SK-N-MC (cell line): ENCODE results near the gene LYG1.

Source experiments
- EZH2 ChIP-seq: fragments of 200-600 bp; sonication (generic); IDR thresholded peaks from one replicate; pipeline ENCODE4 v1.6.1; 2017; ENCODE audit warnings: antibody characterized with exemption
- FOXP2 ChIP-seq: optimal IDR thresholded peaks from 2 replicates; pipeline ENCODE3; 2011; ENCODE audit warnings: mild to moderate bottlenecking, moderate library complexity; ENCODE audit not compliant: insufficient read depth; ENCODE audit errors: extremely low read length, control extremely low read depth
- POLR2AphosphoS5 ChIP-seq: IDR thresholded peaks from 2 replicates; pipeline ENCODE4 v1.6.1; 2012; ENCODE audit warnings: mild to moderate bottlenecking, low read depth, low read length, borderline replicate concordance

DNA sequence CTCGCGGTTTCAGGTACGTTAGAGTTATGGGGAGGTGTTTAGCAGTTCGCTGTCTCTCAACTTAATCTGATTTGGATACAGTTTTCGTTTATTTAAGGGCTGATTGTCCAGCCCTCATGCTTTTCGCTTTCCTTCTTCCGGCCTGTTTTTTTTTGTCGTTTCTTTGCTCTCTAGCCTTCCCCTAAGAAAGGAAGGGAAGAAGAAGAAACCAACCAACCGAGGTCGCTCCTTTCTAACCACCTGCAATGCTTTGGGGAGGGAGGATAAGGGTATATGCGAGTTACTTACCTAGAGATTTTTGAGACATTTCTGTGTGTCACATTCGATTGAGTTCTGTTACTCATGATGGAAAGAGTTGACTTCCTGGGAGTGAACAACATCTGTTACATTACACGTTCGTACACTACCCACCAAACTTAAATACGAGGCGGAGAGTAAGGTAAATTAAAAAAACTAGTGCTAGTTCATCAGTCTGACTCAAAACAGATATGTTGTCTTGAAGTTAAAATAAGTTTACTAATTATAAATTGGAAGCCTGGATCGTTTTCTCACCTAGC lies 37.1 kb upstream of the LYG1 start:
- TF ChIP-seq EZH2 (no peak), POLR2AphosphoS5 (no peak), FOXP2 (no peak)
